ENCODE measurements around the gene PCSK2.

The PCSK2 gene

DNA sequence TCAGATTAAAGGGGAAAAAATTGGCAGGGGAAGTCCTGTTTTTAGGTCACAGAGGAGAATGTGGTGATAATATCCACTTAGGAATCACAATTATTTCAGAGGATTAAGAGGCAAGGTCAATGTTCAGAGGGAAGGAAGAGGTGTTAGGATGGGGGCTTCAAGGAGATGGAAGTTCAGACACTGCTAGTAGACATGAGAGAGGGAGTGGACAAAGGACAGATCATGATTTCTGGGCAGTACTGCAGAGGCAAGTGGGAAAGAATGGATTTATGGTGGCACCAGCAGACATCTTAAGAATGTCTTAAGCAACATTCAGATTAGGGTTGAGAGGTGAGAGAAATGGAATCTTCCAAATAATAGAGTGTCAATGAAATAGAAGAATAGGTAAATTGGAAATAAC lies 9.9 kb downstream of the PCSK2 start:
- no peak for DNase-seq (ENCODE audit: extremely low read depth in 1 of 2, low read depth in 1 of 2)

DNA sequence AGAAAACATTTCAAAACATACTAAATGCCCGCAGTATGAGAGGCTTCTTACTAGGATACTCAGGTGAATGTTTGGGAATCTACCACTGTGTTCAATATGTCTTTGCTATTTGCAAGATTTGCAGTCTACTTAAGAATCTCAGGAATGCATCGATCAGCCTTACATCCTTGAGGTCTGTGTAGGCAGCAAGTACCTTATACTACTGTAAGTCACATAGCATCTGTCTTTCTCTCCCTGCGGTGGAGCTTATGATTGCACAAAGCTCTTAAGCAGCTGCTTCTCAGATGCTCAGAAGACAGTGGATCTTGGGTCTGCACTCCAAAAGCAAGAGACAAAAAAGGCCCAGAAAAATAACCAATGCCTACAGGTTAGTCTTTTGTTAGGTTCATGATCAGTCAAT lies 21.4 kb downstream of the PCSK2 start:
- no peak for DNase-seq (ENCODE audit: extremely low read depth in 1 of 2, low read depth in 1 of 2)

GRCh38 chr20:17262786-17263185 lies 35.9 kb downstream of the PCSK2 start:
- no peak for DNase-seq (ENCODE audit: extremely low read depth in 1 of 2, low read depth in 1 of 2)

- no peak for DNase-seq (ENCODE audit: extremely low read depth in 1 of 2, low read depth in 1 of 2)
Measured at GRCh38 chr20:17273717-17274116, 46.9 kb downstream of the PCSK2 start.

GRCh38 chr20:17276101-17276500 lies 49.3 kb downstream of the PCSK2 start:
- DNase-seq (ENCODE audit: extremely low read depth in 1 of 2, low read depth in 1 of 2) = no peak

DNA sequence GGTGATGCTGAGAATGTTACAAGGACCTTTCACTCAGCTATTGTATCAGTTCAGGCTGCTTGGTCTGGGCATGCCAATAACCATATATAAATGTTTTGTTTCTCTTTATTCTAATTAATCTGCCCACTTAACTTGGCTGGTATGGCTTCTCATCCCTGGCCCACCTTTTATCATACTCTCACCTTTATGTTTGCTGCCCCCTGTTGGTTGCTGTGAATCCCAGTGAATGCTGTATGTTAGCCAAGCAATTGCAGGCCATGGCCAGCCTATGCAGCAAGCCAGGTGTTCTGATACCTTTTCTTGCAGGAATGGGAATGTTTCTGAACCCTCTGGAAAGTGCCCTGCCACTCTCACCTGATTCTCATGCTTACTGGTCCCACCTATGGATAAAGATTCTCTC lies 54.6 kb downstream of the PCSK2 start:
- no peak for DNase-seq (ENCODE audit: extremely low read depth in 1 of 2, low read depth in 1 of 2)

- no peak for DNase-seq (ENCODE audit: extremely low read depth in 1 of 2, low read depth in 1 of 2)
Measured at GRCh38 chr20:17282501-17282900, 55.7 kb downstream of the PCSK2 start.

DNA sequence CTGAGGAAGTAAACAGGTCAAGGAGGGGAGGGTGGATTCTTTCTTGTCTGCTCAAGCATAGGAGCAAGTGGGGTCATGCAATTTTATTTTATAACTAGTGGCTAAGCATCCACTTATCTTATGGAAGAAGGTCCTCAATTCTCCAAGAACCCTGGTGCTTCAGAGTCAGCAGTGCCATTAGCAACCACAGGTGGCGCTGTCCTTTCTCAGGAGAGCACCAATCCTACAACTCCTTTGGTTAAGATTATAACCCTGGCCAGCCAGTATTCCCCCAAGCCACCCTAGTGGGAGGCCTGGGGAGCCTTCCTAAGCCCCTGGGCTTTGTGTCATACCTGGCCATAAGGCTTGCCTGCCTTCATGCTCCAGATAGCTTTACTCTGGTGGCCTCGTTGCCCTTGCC lies 60.7 kb downstream of the PCSK2 start:
- DNase-seq (ENCODE audit: extremely low read depth in 1 of 2, low read depth in 1 of 2) = no peak

GRCh38 chr20:17287998-17288397 lies 61.2 kb downstream of the PCSK2 start:
- DNase-seq (ENCODE audit: extremely low read depth in 1 of 2, low read depth in 1 of 2) = no peak

DNA sequence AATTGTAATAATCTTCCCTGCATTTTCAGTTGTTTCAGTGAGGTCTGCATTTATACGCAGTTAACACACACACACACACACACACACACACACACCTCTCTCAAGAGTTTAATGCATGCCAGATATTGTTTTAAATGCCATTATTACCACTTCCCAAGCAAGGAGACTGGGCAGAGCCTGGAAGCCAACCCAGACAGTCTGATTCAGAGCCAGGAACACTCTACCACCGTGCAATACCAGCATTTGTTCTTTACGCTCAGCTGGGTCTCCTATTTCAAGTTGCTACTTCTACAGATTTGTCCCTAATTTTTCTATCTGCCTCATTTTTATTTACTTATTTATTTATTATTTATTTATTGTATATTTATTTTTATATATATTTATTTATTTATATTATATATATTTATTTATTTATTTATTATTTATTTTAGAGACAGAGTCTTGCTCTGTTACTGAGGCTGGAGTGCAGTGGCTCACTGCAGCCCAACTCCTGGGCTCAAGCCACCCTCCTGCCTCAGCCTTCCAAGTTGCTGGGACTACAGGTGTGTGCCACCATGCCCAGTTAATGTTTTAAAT lies 68.4 kb downstream of the PCSK2 start:
- DNase-seq (ENCODE audit: extremely low read depth in 1 of 2, low read depth in 1 of 2) = no peak

DNA sequence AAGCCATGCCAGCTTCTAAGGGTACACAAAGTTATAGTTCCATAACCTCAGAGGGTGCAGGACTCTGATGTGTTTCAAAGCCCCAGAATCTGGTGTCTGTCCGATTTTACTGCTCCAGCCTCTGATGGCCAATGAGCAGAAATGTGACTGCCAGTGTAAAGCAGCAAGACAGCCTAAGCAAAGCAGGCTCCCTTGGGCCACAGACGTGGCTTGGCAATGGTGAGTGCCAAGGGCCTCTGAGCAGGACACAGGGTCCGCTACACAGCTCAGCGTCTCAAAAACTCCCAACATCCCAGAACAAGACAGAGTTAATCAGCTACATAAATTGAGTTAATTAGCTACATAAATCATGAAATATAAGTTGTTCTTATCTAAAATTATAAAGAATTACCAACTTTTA lies 69.2 kb downstream of the PCSK2 start:
- no peak for DNase-seq (ENCODE audit: extremely low read depth in 1 of 2, low read depth in 1 of 2)

GRCh38 chr20:17298171-17298570 lies 71.3 kb downstream of the PCSK2 start:
- DNase-seq (ENCODE audit: extremely low read depth in 1 of 2, low read depth in 1 of 2) = no peak

DNA sequence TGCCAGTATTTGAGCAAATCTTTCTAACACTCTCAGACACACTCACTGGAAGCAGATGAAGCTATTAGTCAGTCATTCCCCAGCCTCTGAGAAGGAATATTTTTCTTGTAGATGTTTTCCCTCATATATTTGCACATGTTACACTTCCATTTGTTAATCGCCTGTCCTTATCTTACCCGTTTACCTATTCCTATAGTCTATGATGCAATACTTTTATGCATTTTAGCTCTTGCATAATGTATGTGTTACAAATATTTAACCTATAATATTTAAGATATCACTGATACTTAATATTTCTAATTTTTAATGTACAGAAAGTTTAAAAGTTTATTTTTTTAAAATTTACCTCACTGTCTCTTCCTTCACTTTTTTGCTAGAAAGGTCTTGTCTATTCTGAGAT lies 71.9 kb downstream of the PCSK2 start:
- DNase-seq (ENCODE audit: extremely low read depth in 1 of 2, low read depth in 1 of 2) = no peak

DNA sequence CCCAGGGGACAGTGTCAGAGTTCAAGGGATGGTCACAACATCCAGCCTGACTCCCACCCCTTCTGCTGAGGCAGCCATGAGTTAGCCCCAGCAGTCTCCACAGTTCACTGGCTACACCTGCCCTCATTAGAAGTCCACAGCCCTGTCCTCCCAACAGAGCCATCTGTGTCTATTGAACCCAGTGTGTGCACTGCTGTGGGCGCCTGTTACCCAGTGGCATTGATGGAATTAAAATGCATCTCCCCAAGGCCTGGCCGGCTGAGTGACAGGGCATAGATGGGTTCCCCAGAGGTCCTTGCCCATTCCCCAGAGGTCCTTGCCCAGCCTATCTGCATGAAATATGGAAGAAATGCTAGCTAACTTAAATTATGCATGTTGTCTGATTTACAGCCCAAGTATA lies 73.3 kb downstream of the PCSK2 start:
- DNase-seq (ENCODE audit: extremely low read depth in 1 of 2, low read depth in 1 of 2) = no peak

GRCh38 chr20:17304774-17305173 lies 77.9 kb downstream of the PCSK2 start:
- no peak for DNase-seq (ENCODE audit: extremely low read depth in 1 of 2, low read depth in 1 of 2)

GRCh38 chr20:17306427-17306826 lies 79.6 kb downstream of the PCSK2 start:
- DNase-seq (ENCODE audit: extremely low read depth in 1 of 2, low read depth in 1 of 2) = no peak

DNA sequence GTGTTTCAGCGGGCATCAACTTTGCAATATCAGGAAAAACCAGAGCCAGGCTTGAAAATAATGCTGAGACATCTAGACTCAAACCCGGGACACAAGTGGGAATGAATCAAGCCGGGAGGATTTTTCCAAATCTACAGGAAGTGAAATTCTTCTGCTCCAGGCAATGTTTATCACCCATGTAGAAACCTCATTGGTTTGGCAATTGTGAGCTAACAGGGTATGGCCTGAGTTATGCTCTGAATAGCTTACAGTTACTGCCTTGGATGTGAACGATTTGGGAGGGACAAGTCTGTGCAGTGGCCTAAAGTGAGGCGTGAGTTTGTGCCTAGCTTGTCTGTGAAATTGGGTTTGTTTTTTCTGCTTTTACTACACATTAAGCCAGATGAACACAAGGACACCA lies 87.4 kb downstream of the PCSK2 start:
- no peak for DNase-seq (ENCODE audit: extremely low read depth in 1 of 2, low read depth in 1 of 2)

GRCh38 chr20:17315407-17316231 lies 88.8 kb downstream of the PCSK2 start:
- no peak for DNase-seq (ENCODE audit: extremely low read depth in 1 of 2, low read depth in 1 of 2)

GRCh38 chr20:17316316-17317038 lies 89.6 kb downstream of the PCSK2 start:
- no peak for DNase-seq (ENCODE audit: extremely low read depth in 1 of 2, low read depth in 1 of 2)

GRCh38 chr20:17317341-17317740 lies 90.5 kb downstream of the PCSK2 start:
- DNase-seq (ENCODE audit: extremely low read depth in 1 of 2, low read depth in 1 of 2) = no peak

DNA sequence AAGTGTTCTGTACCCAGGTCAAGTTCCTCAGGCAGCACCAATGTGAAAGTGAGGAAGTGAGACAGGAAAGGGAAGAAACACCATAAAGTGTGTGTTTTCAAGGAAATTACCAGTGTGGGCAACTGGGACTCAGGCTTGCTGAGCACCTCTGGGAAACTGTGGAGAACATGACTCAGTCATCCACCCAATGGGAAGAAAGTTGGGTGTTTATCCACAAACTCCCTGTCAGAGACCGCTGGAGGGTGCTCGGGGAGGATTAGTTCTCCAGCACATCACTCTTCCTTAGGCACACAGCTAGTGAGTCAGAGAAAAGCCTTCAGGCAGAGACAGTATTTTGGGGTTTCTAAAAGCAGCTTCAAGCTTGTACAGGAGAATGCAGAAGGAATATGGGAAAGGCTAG lies 93.6 kb downstream of the PCSK2 start:
- no peak for DNase-seq (ENCODE audit: extremely low read depth in 1 of 2, low read depth in 1 of 2)

- no peak for DNase-seq (ENCODE audit: extremely low read depth in 1 of 2, low read depth in 1 of 2)
Measured at GRCh38 chr20:17326096-17326495, 99.3 kb downstream of the PCSK2 start.

Measured in stimulated activated CD8-positive, alpha-beta memory T cell treated with anti-CD3 and anti-CD28 coated beads, Interleukin-7, amount 100 ng/mL, for 48 hours (primary cell).